ENCODE data around the gene USP44. TPM values are rescaled to one million over a fixed set of nuclear protein-coding genes. Genes with fewer than 3 reads are reported as not detected.

The USP44 gene
- total RNA-seq, result 1 to 10 TPM; 2.8 to 3.1 TPM

- no peak for DNase-seq (ENCODE audit: low spot score)
- Histone ChIP-seq H3K36me3 (no peaks in the 10 kb centered on the region), H3K27me3 (replicated peaks; ENCODE audit: insufficient read depth) (no peaks in the 10 kb centered on the region), H3K4me1 (replicated peaks) (no peaks in the 10 kb centered on the region), H3K9me3 (no peaks in the 10 kb centered on the region), H3K4me3 (no peak within 1 kb of the TSS), H3K27ac (no peak within 1 kb of the TSS)
- TF ChIP-seq POLR2AphosphoS5 (IDR thresholded peaks at IDR 0.05) (no peak), POLR2A (IDR thresholded peaks at IDR 0.05) (no peak), CTCF (IDR thresholded peaks at IDR 0.05) (no peak)
- intact Hi-C loops (cut with DNase I), result no loop called here
- WGBS, result 54% methylated on average over 9 of the region's 9 CpGs
These were observed at the start of gene USP44 for GRCh38 chr12:95551305-95551704. Gene USP44 (minus strand): TSS chr12:95551476. CDS start chr12:95534256, 17,220 bp downstream.

GRCh38 chr12:95600567-95600966, 49.3 kb upstream of the USP44 start:
- Histone ChIP-seq H3K4me1 (replicated peaks) (no peaks in the 10 kb centered on the region), H3K9me3 (no peaks in the 10 kb centered on the region), H3K27me3 (replicated peaks; ENCODE audit: insufficient read depth) (no peaks in the 10 kb centered on the region), H3K4me3 (no peak overlapping the region), H3K27ac (no peak overlapping the region), H3K36me3 (no peaks in the 10 kb centered on the region)
- no peak for TF ChIP-seq CTCF (IDR thresholded peaks at IDR 0.05)
- TF ChIP-seq POLR2A (IDR thresholded peaks at IDR 0.05), result no peak
- TF ChIP-seq POLR2AphosphoS5 (IDR thresholded peaks at IDR 0.05), result no peak
- intact Hi-C loops (cut with DNase I), result no loop called here
- WGBS, result 97% methylated on average over 8 of the region's 8 CpGs
- DNase-seq (ENCODE audit: low spot score), result no peak

GRCh38 chr12:95599880-95600279, 48.6 kb upstream of the USP44 start:
- Histone ChIP-seq H3K27ac (no peak overlapping the region), H3K9me3 (no peaks in the 10 kb centered on the region), H3K4me1 (replicated peaks) (no peaks in the 10 kb centered on the region), H3K36me3 (no peaks in the 10 kb centered on the region), H3K27me3 (replicated peaks; ENCODE audit: insufficient read depth) (no peaks in the 10 kb centered on the region), H3K4me3 (no peak overlapping the region)
- WGBS, result 95% methylated on average over 5 of the region's 5 CpGs
- TF ChIP-seq POLR2A (IDR thresholded peaks at IDR 0.05) (no peak), POLR2AphosphoS5 (IDR thresholded peaks at IDR 0.05) (no peak), CTCF (IDR thresholded peaks at IDR 0.05) (no peak)
- no peak for DNase-seq (ENCODE audit: low spot score)
- intact Hi-C loops (cut with DNase I), result no loop called here

- no peak for DNase-seq (ENCODE audit: low spot score)
- no peaks in the 10 kb centered on the region for H3K36me3 ChIP-seq
- no peaks in the 10 kb centered on the region for H3K4me1 ChIP-seq (replicated peaks)
- no peak overlapping the region for H3K27ac ChIP-seq
- no peak for TF ChIP-seq POLR2A (IDR thresholded peaks at IDR 0.05)
- no peaks in the 10 kb centered on the region for H3K9me3 ChIP-seq
- intact Hi-C loops (cut with DNase I), result no loop called here
- H3K27me3 ChIP-seq (replicated peaks; ENCODE audit: insufficient read depth), result no peaks in the 10 kb centered on the region
- WGBS, result 75% methylated on average over 2 of the region's 2 CpGs
- no peak overlapping the region for H3K4me3 ChIP-seq
These were observed 42.9 kb upstream of the USP44 start for GRCh38 chr12:95594136-95594535.

- DNase-seq (ENCODE audit: low spot score), result no peak
- Histone ChIP-seq H3K4me1 (replicated peaks) (no peaks in the 10 kb centered on the region), H3K36me3 (no peaks in the 10 kb centered on the region), H3K4me3 (no peak overlapping the region), H3K27me3 (replicated peaks; ENCODE audit: insufficient read depth) (no peaks in the 10 kb centered on the region), H3K27ac (no peak overlapping the region), H3K9me3 (no peaks in the 10 kb centered on the region)
- 62% methylated on average over 7 of the region's 7 CpGs for WGBS
- TF ChIP-seq CTCF (IDR thresholded peaks at IDR 0.05) (no peak), POLR2AphosphoS5 (IDR thresholded peaks at IDR 0.05) (no peak), POLR2A (IDR thresholded peaks at IDR 0.05) (no peak)
- intact Hi-C loops (cut with DNase I), result no loop called here
These were observed 42.1 kb upstream of the USP44 start for GRCh38 chr12:95593266-95593871.

Data from prostate gland (tissue), 2 donors.